H1 (cell line): ENCODE measurements around the gene XAB2. TPM values are rescaled to one million over a fixed set of nuclear protein-coding genes. Genes with fewer than 3 reads are reported as not detected.

ENCODE experiments used
- CTCF ChIA-PET: fragments of 300-600 bp; sonication (Branson Sonifier 250); formaldehyde crosslinking; loops from one replicate; lab custom pipeline; 2021; ENCODE audit not compliant: partially characterized antibody; lab: Charles Lee
- POLR2A ChIA-PET: fragments of 300-600 bp; sonication (Branson Sonifier 250); formaldehyde crosslinking; loops from one replicate; lab custom pipeline; 2021; ENCODE audit warnings: inconsistent platforms; ENCODE audit not compliant: partially characterized antibody; lab: Charles Lee
- DNase-seq, 2 experiments: peaks; one replicate each; pipeline versions ENCODE4 v3.0.0 to v3.0.0-alpha.2; 2010 to 2022; ENCODE audit warnings: low spot score in 2 of 2, low read depth in 1 of 2, mixed read lengths in 1 of 2
- FAIRE-seq: peaks from 2 replicates; lab custom pipeline; 2011; peaks lifted over from hg19 to GRCh38; lab: Jason Lieb, UNC
- H2AFZ ChIP-seq: 2 replicates; pipeline ENCODE4 v1.8.1; 2012; ENCODE audit warnings: low read length, inconsistent platforms
- H2AK5ac ChIP-seq: 2 replicates; pipeline ENCODE4 v1.6.1; 2013; ENCODE audit warnings: low read depth, low read length
- H2BK120ac ChIP-seq: replicated peaks from 2 replicates; pipeline ENCODE3; 2013; ENCODE audit warnings: low read depth, low read length, inconsistent platforms
- H2BK12ac ChIP-seq: 2 replicates; pipeline ENCODE4 v1.6.1; 2013; ENCODE audit warnings: low read depth, low read length
- H2BK15ac ChIP-seq: 2 replicates; pipeline ENCODE4 v1.6.1; 2013; ENCODE audit warnings: low read length
- H2BK20ac ChIP-seq: 2 replicates; pipeline ENCODE4 v1.6.1; 2013; ENCODE audit warnings: low read length
- H2BK5ac ChIP-seq: 2 replicates; pipeline ENCODE4 v1.6.1; 2013; ENCODE audit warnings: low read depth, low read length
- H3K14ac ChIP-seq: 2 replicates; pipeline ENCODE4 v1.6.1; 2013; ENCODE audit warnings: inconsistent platforms; ENCODE audit not compliant: insufficient read length
- H3K18ac ChIP-seq: 2 replicates; pipeline ENCODE4 v1.6.1; 2013; ENCODE audit warnings: low read length; ENCODE audit errors: extremely low read depth
- H3K23ac ChIP-seq: 2 replicates; pipeline ENCODE4 v1.6.1; 2013; ENCODE audit warnings: inconsistent platforms; ENCODE audit not compliant: insufficient read length
- H3K23me2 ChIP-seq: 2 replicates; pipeline ENCODE4 v1.6.1; 2013; ENCODE audit warnings: low read depth, low read length
- H3K27ac ChIP-seq: 2 replicates; pipeline ENCODE4 v1.6.1; 2011; ENCODE audit warnings: low read depth, low read length, inconsistent platforms
- H3K27me3 ChIP-seq, 4 experiments: replicated peaks in 1 of 4; 1 replicate in 1 of 4; 2 replicates in 3 of 4; pipeline versions ENCODE4 v1.6.1 to v1.8.1; 2011 to 2013; ENCODE audit warnings: low read length in 3 of 4, mild to moderate bottlenecking in 3 of 4, inconsistent platforms in 2 of 4, mixed read lengths in 2 of 4, moderate library complexity in 1 of 4; ENCODE audit not compliant: control insufficient read depth in 3 of 4, insufficient read depth in 3 of 4; ENCODE audit errors: extremely low read depth in 1 of 4
- H3K36me3 ChIP-seq, 4 experiments: 2 replicates each; pipeline versions ENCODE4 v1.6.1 to v1.8.1; 2011 to 2013; ENCODE audit warnings: mild to moderate bottlenecking in 4 of 4, low read length in 3 of 4, moderate library complexity in 2 of 4, control low read depth in 1 of 4, inconsistent platforms in 1 of 4; ENCODE audit not compliant: insufficient read depth in 4 of 4, control insufficient read depth in 2 of 4
- H3K4ac ChIP-seq: replicated peaks from 2 replicates; pipeline ENCODE3; 2013; ENCODE audit warnings: low read length, low read depth, mixed read lengths, inconsistent platforms; ENCODE audit not compliant: insufficient read length
- H3K4me1 ChIP-seq, 4 experiments: replicated peaks in 1 of 4; 1 replicate in 1 of 4; 2 replicates in 3 of 4; pipeline versions ENCODE4 v1.6.1 to v1.8.1; 2011 to 2013; ENCODE audit warnings: low read length in 3 of 4, inconsistent platforms in 2 of 4, mixed read lengths in 1 of 4; ENCODE audit not compliant: insufficient read depth in 4 of 4, control insufficient read depth in 3 of 4
- H3K4me2 ChIP-seq, 2 experiments: 2 replicates each; pipeline versions ENCODE4 v1.6.1 to v1.8.1; 2011 to 2013; ENCODE audit warnings: low read depth in 2 of 2, low read length in 2 of 2, control low read depth in 1 of 2, inconsistent platforms in 1 of 2, mild to moderate bottlenecking in 1 of 2; ENCODE audit not compliant: insufficient read depth in 1 of 2
- H3K4me3 ChIP-seq, 4 experiments: fragments of 200-600, 300-600 bp in 1 of 4; sonication (generic), shearing (Covaris generic), sonication (Bioruptor Twin) in 1 of 4; 2 replicates each; pipeline versions ENCODE4 v1.5.1 to v1.8.1; 2011 to 2016; ENCODE audit warnings: low read length in 4 of 4, low read depth in 3 of 4, control low read depth in 2 of 4, inconsistent platforms in 2 of 4, mild to moderate bottlenecking in 2 of 4, mixed read lengths in 1 of 4, moderate library complexity in 1 of 4; ENCODE audit not compliant: insufficient read depth in 2 of 4; ENCODE audit errors: extremely low read depth in 1 of 4
- H3K56ac ChIP-seq: replicated peaks from 2 replicates; pipeline ENCODE3; 2013; ENCODE audit warnings: low read depth, mild to moderate bottlenecking, mixed read lengths, low read length, inconsistent platforms; ENCODE audit not compliant: insufficient read length
- H3K79me1 ChIP-seq: 2 replicates; pipeline ENCODE4 v1.6.1; 2013; ENCODE audit warnings: low read depth, low read length, control low read depth
- H3K79me2 ChIP-seq, 2 experiments: 2 replicates each; pipeline versions ENCODE4 v1.6.1 to v1.8.1; 2012 to 2013; ENCODE audit warnings: low read length in 2 of 2, mild to moderate bottlenecking in 2 of 2, inconsistent platforms in 1 of 2; ENCODE audit not compliant: insufficient read depth in 2 of 2, control insufficient read depth in 1 of 2
- H3K9ac ChIP-seq, 4 experiments: replicated peaks in 1 of 4; 1 replicate in 1 of 4; 2 replicates in 3 of 4; pipeline versions ENCODE4 v1.6.1 to v1.8.1; 2011 to 2013; ENCODE audit warnings: low read depth in 3 of 4, low read length in 3 of 4, control low read depth in 2 of 4, mild to moderate bottlenecking in 2 of 4, moderate library complexity in 2 of 4, inconsistent platforms in 1 of 4; ENCODE audit errors: extremely low read depth in 1 of 4
- H3K9me3 ChIP-seq, 2 experiments: 2 replicates each; pipeline versions ENCODE4 v1.6.1 to v1.8.1; 2012 to 2013; ENCODE audit warnings: mild to moderate bottlenecking in 2 of 2, moderate library complexity in 2 of 2, control low read depth in 1 of 2, inconsistent platforms in 1 of 2, low read depth in 1 of 2, low read length in 1 of 2, mixed read lengths in 1 of 2; ENCODE audit not compliant: insufficient read depth in 2 of 2
- H4K20me1 ChIP-seq, 2 experiments: replicated peaks in 1 of 2; 2 replicates each; pipeline versions ENCODE3 to v1.8.1; 2011 to 2013; ENCODE audit warnings: inconsistent platforms in 2 of 2, low read length in 2 of 2, mild to moderate bottlenecking in 1 of 2; ENCODE audit not compliant: insufficient read depth in 2 of 2, control insufficient read depth in 1 of 2
- H4K5ac ChIP-seq: 2 replicates; pipeline ENCODE4 v1.6.1; 2013; ENCODE audit warnings: low read length, low read depth, mixed read lengths, inconsistent platforms; ENCODE audit not compliant: insufficient read length
- H4K8ac ChIP-seq: 2 replicates; pipeline ENCODE4 v1.8.0; 2013; ENCODE audit warnings: mild to moderate bottlenecking, moderate library complexity, low read length, inconsistent platforms; ENCODE audit not compliant: insufficient read depth; ENCODE audit errors: extremely low read depth
- H4K91ac ChIP-seq: replicated peaks from 2 replicates; pipeline ENCODE3; 2013; ENCODE audit warnings: low read length, mixed read lengths, inconsistent platforms; ENCODE audit not compliant: insufficient read length
- ASH2L ChIP-seq: fragments of 200-600, 300-600 bp; sonication (generic); IDR thresholded peaks from one replicate; pipeline ENCODE4 v1.7.1; 2017; ENCODE audit warnings: low read length
- ATF2 ChIP-seq: IDR thresholded peaks from 2 replicates; pipeline ENCODE4 v1.6.1; 2012; ENCODE audit warnings: low read length, inconsistent platforms
- BACH1 ChIP-seq: IDR thresholded peaks from 2 replicates; pipeline ENCODE4 v1.6.1; 2012; ENCODE audit warnings: low read length, improper control_type of control experiment
- CHD2 ChIP-seq: IDR thresholded peaks from 2 replicates; pipeline ENCODE4 v1.6.1; 2012; ENCODE audit warnings: low read length, improper control_type of control experiment
- CREB1 ChIP-seq: IDR thresholded peaks from 2 replicates; pipeline ENCODE4 v1.6.1; 2012; ENCODE audit warnings: inconsistent platforms
- EZH2 ChIP-seq: fragments of 200-600 bp; sonication (generic); IDR thresholded peaks from 2 replicates; pipeline ENCODE4 v1.7.1; 2012; ENCODE audit warnings: low read depth, mild to moderate bottlenecking, moderate library complexity, low read length, inconsistent platforms; ENCODE audit not compliant: severe bottlenecking
- GTF2F1 ChIP-seq: IDR thresholded peaks from 2 replicates; pipeline ENCODE4 v1.6.1; 2012; ENCODE audit warnings: low read depth, low read length, improper control_type of control experiment, borderline replicate concordance
- KDM5A ChIP-seq: fragments of 200-600 bp; IDR thresholded peaks from 2 replicates; pipeline ENCODE4 v1.7.1; 2012; ENCODE audit warnings: mild to moderate bottlenecking, low read length, inconsistent platforms, mixed read lengths
- SIN3A ChIP-seq, 2 experiments: IDR thresholded peaks in 1 of 2; conservative IDR thresholded peaks in 1 of 2; 2 replicates each; pipeline ENCODE4 v1.6.1; 2011 to 2012; ENCODE audit warnings: low read length in 2 of 2, improper control_type of control experiment in 1 of 2, low read depth in 1 of 2, mild to moderate bottlenecking in 1 of 2
- TAF1 ChIP-seq: IDR thresholded peaks from 2 replicates; pipeline ENCODE4 v1.6.1; 2011; ENCODE audit warnings: mild to moderate bottlenecking, low read depth, low read length
- WGBS, 2 experiments: shearing (Covaris generic) in 1 of 2; methylation state at CpG; one replicate each; pipeline versions ENCODE4 v1.1.6 to v1.1.7; 2013 to 2015; ENCODE audit warnings: low lambda C conversion rate in 2 of 2, mixed read lengths in 2 of 2, inconsistent platforms in 1 of 2, low coverage in 1 of 2, missing lambda C conversion rate in 1 of 2; ENCODE audit not compliant: insufficient replicate concordance in 2 of 2, insufficient coverage in 1 of 2, insufficient read length in 1 of 2; ENCODE audit errors: extremely low coverage in 1 of 2, missing lambda C conversion rate in 1 of 2; 5-methylcytosine and 5-hydroxymethylcytosine counted together
- polyA plus RNA-seq, 7 experiments: library from polyadenylated mRNA; depleted of rRNA in 3 of 7; stranded (reverse) in 5 of 7; unstranded in 2 of 7; fragments of >200 nt in 5 of 7; fragments of 200-250 nt in 2 of 7; gene quantifications; 1 replicate in 5 of 7; 2 replicates in 1 of 7; 4 replicates in 1 of 7; pipeline versions ENCODE4 v1.2.1 to v1.2.3, GENCODE V29; 2011 to 2013; ENCODE audit warnings: missing spikeins in 2 of 7, mixed read lengths in 2 of 7
- total RNA-seq: library from RNA; stranded (reverse); fragmentation: NEBNext Ultra II Directional; extraction: Animal tissue kit (Norgen Biotek cat#: 25700); gene quantifications from 2 replicates; pipeline ENCODE4 v1.2.1, GENCODE V29; 2021

XAB2 gene
- total and polyA plus RNA-seq, 2 of the 8 experiments (the other 6 are each of a cell fraction or from before 2014, with no cell fraction given) = 48.2 to 49.4 TPM

- CTCF ChIA-PET = interaction anchor here (0.6 to 1.1 kb wide), 2 partner anchors 61 to 243 kb away, joined by 3 read pairs; no protein-coding TSS in a partner anchor
- TF ChIP-seq CHD2 (no peak), CREB1 (no peak), ATF2 (no peak), EZH2 (no peak), TAF1 (no peak), BACH1 (no peak), SIN3A (conservative IDR thresholded peaks at IDR 0.05 in 1 of 2, IDR thresholded peaks at IDR 0.05 in 1 of 2; ENCODE audit: low read depth in 1 of 2, low read length in 2 of 2) (no peak), GTF2F1 (no peak), ASH2L (no peak), KDM5A (no peak)
Observed at GRCh38 chr19:7618348-7618747, 11.0 kb downstream of the XAB2 start.

More at GRCh38 chr19:7618348-7618747, 11.0 kb downstream of the XAB2 start:
- Histone ChIP-seq H3K23me2 (no peaks in the 10 kb centered on the region), H3K4me1 (no peaks in the 10 kb centered on the region), H3K4ac (no peak overlapping the region), H3K9me3 (no peaks in the 10 kb centered on the region), H2BK120ac (no peak overlapping the region), H3K79me1 (no peaks in the 10 kb centered on the region; the same call in 1 of the 2 replicates), H4K20me1 (peaks cover 6 to 16% of the 10 kb centered on the region in 2 experiments), H3K36me3 (peaks cover 8 to 50% (median 25%) of the 10 kb centered on the region in 4 experiments; a peak in 6 of 8 replicates), H3K4me2 (no peak overlapping the region), H2AFZ (no peak overlapping the region), H4K91ac (no peak overlapping the region), H2BK20ac (no peak overlapping the region), H3K56ac (no peak overlapping the region), H2BK15ac (no peak overlapping the region), H2BK5ac (no peak overlapping the region), H3K27me3 (no peaks in the 10 kb centered on the region), H2BK12ac (no peak overlapping the region), H4K5ac (no peak overlapping the region), H3K23ac (no peak overlapping the region), H3K9ac (no peak overlapping the region), H3K4me3 (no peak overlapping the region), H3K79me2 (no peaks in the 10 kb centered on the region), H3K18ac (no peak overlapping the region), H4K8ac (no peak overlapping the region; the same call in 1 of the 2 replicates), H2AK5ac (no peak overlapping the region), H3K14ac (no peak overlapping the region), H3K27ac (no peak overlapping the region)
- FAIRE-seq (no peak), DNase-seq (no peak)
- POLR2A ChIA-PET = interaction anchor here (1.1 to 4.3 kb wide), 7 partner anchors 11 to 63 kb away, joined by 3 to 29 read pairs (median 5); partner anchors contain the start of genes PCP2, PET100 and XAB2
- WGBS, 2 experiments = 92% methylated on average over 4 of the region's 4 CpGs; no CpG with 5 or more reads in 1 of the 2 experiments
